Measurements from ENCODE around the gene OBP2A.

DNA sequence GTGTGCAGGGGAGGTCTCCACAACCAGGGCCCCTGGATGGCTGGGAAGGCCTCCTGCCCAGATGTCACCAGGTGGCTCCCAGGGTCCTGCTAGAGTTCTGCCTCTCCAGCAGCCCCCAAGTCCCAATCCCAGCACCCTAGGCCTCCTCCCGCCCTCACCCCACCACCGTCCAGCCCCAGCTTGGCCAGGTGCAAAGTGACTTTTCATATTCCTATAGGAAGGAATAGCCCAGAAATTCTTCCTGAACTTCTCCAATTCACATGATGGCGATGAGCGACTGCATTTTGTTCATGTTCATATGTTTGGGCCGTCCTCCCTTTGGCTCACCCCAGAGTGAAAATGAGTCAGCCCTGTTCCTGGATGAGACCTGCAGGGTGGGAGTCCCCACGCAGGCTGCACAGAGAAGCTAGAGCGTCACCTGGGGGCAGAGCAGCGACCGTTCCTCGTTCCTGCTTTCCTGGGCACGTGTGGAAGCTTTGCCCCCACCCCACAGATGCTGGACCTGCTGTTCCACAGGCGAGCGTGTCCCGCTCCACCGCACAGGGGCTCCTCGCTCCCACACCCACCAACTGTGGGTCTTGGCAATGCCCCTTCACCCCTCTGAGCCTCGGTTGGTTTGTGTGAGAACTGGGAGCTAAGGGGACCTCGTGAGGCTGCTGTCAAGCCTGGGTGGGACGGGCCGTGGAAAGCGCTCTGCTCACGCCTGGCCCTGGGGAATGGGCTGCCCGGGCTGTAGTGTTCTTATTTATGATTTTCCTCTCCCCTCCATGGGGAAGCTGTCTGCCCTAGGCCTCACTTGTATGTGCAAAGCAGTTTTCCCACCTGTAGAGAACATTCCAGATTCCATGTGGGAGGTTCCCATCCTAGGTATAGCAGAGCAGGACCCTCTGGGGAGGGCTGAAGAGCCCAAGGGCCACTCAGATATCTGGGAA, 38.6 kb upstream of the OBP2A start:
- no peak for TF ChIP-seq EZH2 (IDR thresholded peaks at IDR 0.05; ENCODE audit: insufficient read depth, low read length)
- TF ChIP-seq, protein P1, sequence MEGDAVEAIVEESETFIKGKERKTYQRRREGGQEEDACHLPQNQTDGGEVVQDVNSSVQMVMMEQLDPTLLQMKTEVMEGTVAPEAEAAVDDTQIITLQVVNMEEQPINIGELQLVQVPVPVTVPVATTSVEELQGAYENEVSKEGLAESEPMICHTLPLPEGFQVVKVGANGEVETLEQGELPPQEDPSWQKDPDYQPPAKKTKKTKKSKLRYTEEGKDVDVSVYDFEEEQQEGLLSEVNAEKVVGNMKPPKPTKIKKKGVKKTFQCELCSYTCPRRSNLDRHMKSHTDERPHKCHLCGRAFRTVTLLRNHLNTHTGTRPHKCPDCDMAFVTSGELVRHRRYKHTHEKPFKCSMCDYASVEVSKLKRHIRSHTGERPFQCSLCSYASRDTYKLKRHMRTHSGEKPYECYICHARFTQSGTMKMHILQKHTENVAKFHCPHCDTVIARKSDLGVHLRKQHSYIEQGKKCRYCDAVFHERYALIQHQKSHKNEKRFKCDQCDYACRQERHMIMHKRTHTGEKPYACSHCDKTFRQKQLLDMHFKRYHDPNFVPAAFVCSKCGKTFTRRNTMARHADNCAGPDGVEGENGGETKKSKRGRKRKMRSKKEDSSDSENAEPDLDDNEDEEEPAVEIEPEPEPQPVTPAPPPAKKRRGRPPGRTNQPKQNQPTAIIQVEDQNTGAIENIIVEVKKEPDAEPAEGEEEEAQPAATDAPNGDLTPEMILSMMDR (IDR thresholded peaks at IDR 0.05; ENCODE audit: insufficient read depth, low read depth, low read length), result no peak
